SJCRH30 (cell line): ENCODE data around the gene CACNA1D. TPM values are rescaled to one million over a fixed set of nuclear protein-coding genes. Genes with fewer than 3 reads are reported as not detected.

Source experiments
- DNase-seq, 2 experiments: peaks; one replicate each; pipeline ENCODE4 v3.0.0-alpha.2; 2015 to 2020
- H3K27ac ChIP-seq: fragments of 250-450 bp; sonication (Bioruptor Pico); 2 replicates; pipeline ENCODE4 v1.5.1; 2020; ENCODE audit warnings: mild to moderate bottlenecking, moderate library complexity
- H3K27me3 ChIP-seq: fragments of 250-450 bp; sonication (Bioruptor Pico); 2 replicates; pipeline ENCODE4 v1.5.1; 2020; ENCODE audit warnings: mild to moderate bottlenecking, moderate library complexity
- H3K36me3 ChIP-seq: fragments of 250-450 bp; sonication (Bioruptor Pico); 2 replicates; pipeline ENCODE4 v1.5.1; 2020; ENCODE audit warnings: mild to moderate bottlenecking, moderate library complexity
- H3K4me1 ChIP-seq: fragments of 250-450 bp; sonication (Bioruptor Pico); 2 replicates; pipeline ENCODE4 v1.5.1; 2020; ENCODE audit warnings: mild to moderate bottlenecking, moderate library complexity
- H3K4me3 ChIP-seq: fragments of 250-450 bp; sonication (Bioruptor Pico); 2 replicates; pipeline ENCODE4 v1.5.1; 2020; ENCODE audit warnings: mild to moderate bottlenecking, moderate library complexity
- H3K9me3 ChIP-seq: fragments of 250-450 bp; sonication (Bioruptor Pico); replicated peaks from 2 replicates; pipeline ENCODE4 v1.5.1; 2020; ENCODE audit warnings: mild to moderate bottlenecking, moderate library complexity
- total RNA-seq: library from RNA; depleted of rRNA; stranded (reverse); fragments of >200 nt; shearing (Covaris generic); gene quantifications from 2 replicates; pipeline ENCODE4 v1.2.3, GENCODE V29; 2014

The CACNA1D gene
- total RNA-seq, 1 experiment from 2014 or later = not detected

GRCh38 chr3:53780806-53781205 is 286.4 kb downstream of the CACNA1D start:
- H3K27ac ChIP-seq = no peak overlapping the region
- DNase-seq = no peak
- no peaks in the 10 kb centered on the region for H3K36me3 ChIP-seq
- no peak overlapping the region for H3K4me3 ChIP-seq
- H3K27me3 ChIP-seq = no peaks in the 10 kb centered on the region
- H3K4me1 ChIP-seq = no peaks in the 10 kb centered on the region
- no peaks in the 10 kb centered on the region for H3K9me3 ChIP-seq

- Histone ChIP-seq H3K36me3 (no peaks in the 10 kb centered on the region), H3K27ac (no peak overlapping the region), H3K4me3 (no peak overlapping the region), H3K4me1 (no peaks in the 10 kb centered on the region), H3K27me3 (no peaks in the 10 kb centered on the region), H3K9me3 (no peaks in the 10 kb centered on the region)
- no peak for DNase-seq
Measured at GRCh38 chr3:53787016-53787415, 292.6 kb downstream of the CACNA1D start.

GRCh38 chr3:53788038-53788437 is 293.6 kb downstream of the CACNA1D start:
- Histone ChIP-seq H3K27ac (no peak overlapping the region), H3K4me1 (no peaks in the 10 kb centered on the region), H3K9me3 (no peaks in the 10 kb centered on the region), H3K27me3 (no peaks in the 10 kb centered on the region), H3K36me3 (no peaks in the 10 kb centered on the region), H3K4me3 (no peak overlapping the region)
- DNase-seq = no peak

- H3K27me3 ChIP-seq = no peaks in the 10 kb centered on the region
- H3K9me3 ChIP-seq = no peaks in the 10 kb centered on the region
- no peaks in the 10 kb centered on the region for H3K36me3 ChIP-seq
- no peak overlapping the region for H3K27ac ChIP-seq
- no peaks in the 10 kb centered on the region for H3K4me1 ChIP-seq
- H3K4me3 ChIP-seq = no peak overlapping the region
- no peak for DNase-seq
Measured at GRCh38 chr3:53789459-53789858, 295.0 kb downstream of the CACNA1D start.

- no peak for DNase-seq
- no peaks in the 10 kb centered on the region for H3K36me3 ChIP-seq
- H3K9me3 ChIP-seq = no peaks in the 10 kb centered on the region
- no peak overlapping the region for H3K4me3 ChIP-seq
- no peaks in the 10 kb centered on the region for H3K27me3 ChIP-seq
- H3K4me1 ChIP-seq = no peaks in the 10 kb centered on the region
- H3K27ac ChIP-seq = no peak overlapping the region
Measured at GRCh38 chr3:53790470-53790869, 296.1 kb downstream of the CACNA1D start.

GRCh38 chr3:53791317-53791716 is 296.9 kb downstream of the CACNA1D start:
- Histone ChIP-seq H3K9me3 (no peaks in the 10 kb centered on the region), H3K4me3 (no peak overlapping the region), H3K27ac (no peak overlapping the region), H3K27me3 (no peaks in the 10 kb centered on the region), H3K36me3 (no peaks in the 10 kb centered on the region), H3K4me1 (no peaks in the 10 kb centered on the region)
- no peak for DNase-seq

GRCh38 chr3:53792866-53793265 is 298.5 kb downstream of the CACNA1D start:
- Histone ChIP-seq H3K9me3 (no peaks in the 10 kb centered on the region), H3K27ac (no peak overlapping the region), H3K36me3 (no peaks in the 10 kb centered on the region), H3K4me1 (no peaks in the 10 kb centered on the region), H3K27me3 (no peaks in the 10 kb centered on the region), H3K4me3 (no peak overlapping the region)
- DNase-seq = no peak

- Histone ChIP-seq H3K36me3 (no peaks in the 10 kb centered on the region), H3K27me3 (no peaks in the 10 kb centered on the region), H3K9me3 (no peaks in the 10 kb centered on the region), H3K27ac (no peak overlapping the region), H3K4me3 (no peak overlapping the region), H3K4me1 (no peaks in the 10 kb centered on the region)
- no peak for DNase-seq
Measured at GRCh38 chr3:53794597-53794996, 300.2 kb downstream of the CACNA1D start.

- Histone ChIP-seq H3K36me3 (no peaks in the 10 kb centered on the region), H3K27ac (no peak overlapping the region), H3K4me3 (no peak overlapping the region), H3K4me1 (no peaks in the 10 kb centered on the region), H3K27me3 (no peaks in the 10 kb centered on the region), H3K9me3 (no peaks in the 10 kb centered on the region)
- DNase-seq = no peak
Measured at GRCh38 chr3:53795176-53795575, 300.8 kb downstream of the CACNA1D start.

GRCh38 chr3:53795789-53796560 is 301.6 kb downstream of the CACNA1D start:
- Histone ChIP-seq H3K27ac (no peak overlapping the region), H3K9me3 (no peaks in the 10 kb centered on the region), H3K36me3 (no peaks in the 10 kb centered on the region), H3K4me1 (no peaks in the 10 kb centered on the region), H3K27me3 (no peaks in the 10 kb centered on the region), H3K4me3 (no peak overlapping the region)
- no peak for DNase-seq

- no peaks in the 10 kb centered on the region for H3K4me1 ChIP-seq
Measured at GRCh38 chr3:53798144-53798543, 303.7 kb downstream of the CACNA1D start.

GRCh38 chr3:53799338-53799865 is 305.0 kb downstream of the CACNA1D start:
- H3K4me1 ChIP-seq = no peaks in the 10 kb centered on the region
- H3K4me3 ChIP-seq = no peak overlapping the region
- no peaks in the 10 kb centered on the region for H3K9me3 ChIP-seq
- no peaks in the 10 kb centered on the region for H3K36me3 ChIP-seq
- no peak for DNase-seq
- H3K27me3 ChIP-seq = peaks cover 5% of the 10 kb centered on the region; the same call in 1 of the 2 replicates
- H3K27ac ChIP-seq = no peak overlapping the region

More at GRCh38 chr3:53798144-53798543, 303.7 kb downstream of the CACNA1D start:
- no peak for DNase-seq
- Histone ChIP-seq H3K4me3 (no peak overlapping the region), H3K9me3 (no peaks in the 10 kb centered on the region), H3K27ac (no peak overlapping the region), H3K27me3 (no peaks in the 10 kb centered on the region; the same call in 1 of the 2 replicates), H3K36me3 (no peaks in the 10 kb centered on the region)

GRCh38 chr3:53800041-53800906 is 305.9 kb downstream of the CACNA1D start:
- Histone ChIP-seq H3K36me3 (no peaks in the 10 kb centered on the region), H3K9me3 (no peaks in the 10 kb centered on the region), H3K27ac (no peak overlapping the region), H3K4me1 (no peaks in the 10 kb centered on the region), H3K27me3 (peaks cover 5% of the 10 kb centered on the region; the same call in 1 of the 2 replicates), H3K4me3 (no peak overlapping the region)
- DNase-seq = no peak

- no peaks in the 10 kb centered on the region for H3K36me3 ChIP-seq
- peaks cover 5% of the 10 kb centered on the region; the same call in 1 of the 2 replicates for H3K27me3 ChIP-seq
- no peak overlapping the region for H3K27ac ChIP-seq
- no peaks in the 10 kb centered on the region for H3K9me3 ChIP-seq
- H3K4me1 ChIP-seq = no peaks in the 10 kb centered on the region
- H3K4me3 ChIP-seq = no peak overlapping the region
- DNase-seq = no peak
Measured at GRCh38 chr3:53801319-53801718, 306.9 kb downstream of the CACNA1D start.

GRCh38 chr3:53802256-53802880 is 308.0 kb downstream of the CACNA1D start:
- no peak overlapping the region for H3K27ac ChIP-seq
- no peaks in the 10 kb centered on the region for H3K36me3 ChIP-seq
- peaks cover 10% of the 10 kb centered on the region; the same call in 1 of the 2 replicates for H3K27me3 ChIP-seq
- no peaks in the 10 kb centered on the region for H3K9me3 ChIP-seq
- no peak for DNase-seq
- H3K4me3 ChIP-seq = no peak overlapping the region
- no peaks in the 10 kb centered on the region for H3K4me1 ChIP-seq
